Activated CD8-positive, alpha-beta T cell treated with anti-CD3 and anti-CD28 coated beads for 36 hours (primary cell): ENCODE results near the gene SAMD15. TPM values are rescaled to one million over a fixed set of nuclear protein-coding genes. Genes with fewer than 3 reads are reported as not detected.

Experiments
- ATAC-seq: fragments of 200-7000 bp; cut with Tn5 transposase; one replicate; pipeline ENCODE4 v1.10.0; 2021; ENCODE audit warnings: mild to moderate bottlenecking, moderate library complexity
- CTCF ChIA-PET: fragments of 350-600 bp; sonication (Branson Sonifier 250); formaldehyde crosslinking; loops from one replicate; lab custom pipeline; 2021; ENCODE audit warnings: antibody characterized with exemption; lab: Charles Lee
- POLR2A ChIA-PET: fragments of 350-600 bp; sonication (Branson Sonifier 250); formaldehyde crosslinking; loops from one replicate; lab custom pipeline; 2021; ENCODE audit warnings: antibody characterized with exemption; lab: Charles Lee
- DNase-seq: peaks from one replicate; pipeline ENCODE4 v3.0.0-alpha.2; 2020
- H3K27ac Mint-ChIP-seq: one replicate; pipeline ENCODE4 v1.8.0; 2021; ENCODE audit warnings: mild to moderate bottlenecking, mixed read lengths
- H3K27me3 Mint-ChIP-seq: one replicate; pipeline ENCODE4 v1.8.0; 2021; ENCODE audit warnings: mixed read lengths
- H3K36me3 Mint-ChIP-seq: one replicate; pipeline ENCODE4 v1.8.0; 2021; ENCODE audit warnings: low read depth, mixed read lengths
- H3K4me1 Mint-ChIP-seq: one replicate; pipeline ENCODE4 v1.8.0; 2021; ENCODE audit warnings: low read depth, mixed read lengths
- H3K4me3 Mint-ChIP-seq: one replicate; pipeline ENCODE4 v1.8.0; 2021; ENCODE audit warnings: mild to moderate bottlenecking, moderate library complexity, mixed read lengths
- H3K9me3 Mint-ChIP-seq: one replicate; pipeline ENCODE4 v1.8.0; 2021; ENCODE audit warnings: mixed read lengths
- CTCF ChIP-seq: fragments of 200-600 bp; IDR thresholded peaks from one replicate; pipeline ENCODE4 v1.8.0; 2022; ENCODE audit warnings: antibody characterized with exemption, mild to moderate bottlenecking
- intact Hi-C: fragments of 100-400 bp; cut with micrococcal nuclease; formaldehyde crosslinking; loops from one replicate; pipeline ENCODE4 v1.10.0; 2022
- total RNA-seq, 2 experiments: library from RNA; stranded (reverse); gene quantifications; one replicate each; pipeline ENCODE4 v1.2.3, GENCODE V29; 2021

SAMD15 gene
- total RNA-seq, 2 experiments from 2014 or later = 0.11 to 0.56 TPM

DNA sequence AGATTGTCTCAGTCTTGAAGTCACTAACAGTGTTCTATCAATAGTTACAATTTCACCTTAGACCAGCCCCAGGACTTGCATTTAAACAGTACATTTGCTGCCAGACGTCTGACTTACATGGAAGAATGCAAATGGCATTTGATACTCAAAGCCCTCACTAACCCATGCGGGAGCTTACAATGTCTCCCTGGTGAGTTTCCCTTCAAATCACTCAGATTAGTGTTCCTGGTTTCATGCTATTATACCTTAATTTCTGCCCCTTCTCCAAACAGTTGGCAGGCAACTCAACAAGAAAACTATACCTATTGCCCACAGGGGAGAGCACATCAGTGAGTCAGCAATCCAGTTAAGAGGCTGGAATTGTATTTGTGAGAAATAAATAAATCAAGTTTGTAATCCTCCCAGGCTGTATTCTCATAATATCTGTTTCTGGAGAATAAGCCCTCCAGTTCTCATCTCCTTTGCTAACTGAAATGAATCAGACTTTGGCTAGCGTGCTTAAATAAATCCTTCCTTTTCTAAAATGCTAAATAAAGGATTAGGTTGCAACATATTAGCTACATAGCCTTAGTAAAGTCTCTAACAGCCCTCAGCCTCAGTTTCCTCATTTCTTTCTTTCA lies 32.7 kb upstream of the SAMD15 start:
- ChIA-PET POLR2A (no interaction called here), CTCF (no interaction called here)
- H3K27ac Mint-ChIP-seq = no peak overlapping the region
- peaks cover 6% of the 10 kb centered on the region for H3K36me3 Mint-ChIP-seq
- ATAC-seq (no peak), DNase-seq (no peak)
- no peak for TF ChIP-seq CTCF
- no peaks in the 10 kb centered on the region for H3K9me3 Mint-ChIP-seq
- intact Hi-C loops = no loop called here
- H3K4me1 Mint-ChIP-seq = no peaks in the 10 kb centered on the region
- H3K4me3 Mint-ChIP-seq = no peak overlapping the region
- H3K27me3 Mint-ChIP-seq = no peaks in the 10 kb centered on the region

GRCh38 chr14:77346495-77346894 lies 30.7 kb upstream of the SAMD15 start:
- ChIA-PET POLR2A (no interaction called here), CTCF (no interaction called here)
- Mint-ChIP-seq H3K27me3 (no peaks in the 10 kb centered on the region), H3K4me1 (no peaks in the 10 kb centered on the region), H3K36me3 (peaks cover 19% of the 10 kb centered on the region), H3K4me3 (no peak overlapping the region), H3K9me3 (no peaks in the 10 kb centered on the region), H3K27ac (no peak overlapping the region)
- DNase-seq = no peak
- ATAC-seq = no peak
- TF ChIP-seq CTCF = no peak
- intact Hi-C loops = no loop called here

GRCh38 chr14:77347751-77348150 lies 29.4 kb upstream of the SAMD15 start:
- no peak overlapping the region for H3K27ac Mint-ChIP-seq

DNA sequence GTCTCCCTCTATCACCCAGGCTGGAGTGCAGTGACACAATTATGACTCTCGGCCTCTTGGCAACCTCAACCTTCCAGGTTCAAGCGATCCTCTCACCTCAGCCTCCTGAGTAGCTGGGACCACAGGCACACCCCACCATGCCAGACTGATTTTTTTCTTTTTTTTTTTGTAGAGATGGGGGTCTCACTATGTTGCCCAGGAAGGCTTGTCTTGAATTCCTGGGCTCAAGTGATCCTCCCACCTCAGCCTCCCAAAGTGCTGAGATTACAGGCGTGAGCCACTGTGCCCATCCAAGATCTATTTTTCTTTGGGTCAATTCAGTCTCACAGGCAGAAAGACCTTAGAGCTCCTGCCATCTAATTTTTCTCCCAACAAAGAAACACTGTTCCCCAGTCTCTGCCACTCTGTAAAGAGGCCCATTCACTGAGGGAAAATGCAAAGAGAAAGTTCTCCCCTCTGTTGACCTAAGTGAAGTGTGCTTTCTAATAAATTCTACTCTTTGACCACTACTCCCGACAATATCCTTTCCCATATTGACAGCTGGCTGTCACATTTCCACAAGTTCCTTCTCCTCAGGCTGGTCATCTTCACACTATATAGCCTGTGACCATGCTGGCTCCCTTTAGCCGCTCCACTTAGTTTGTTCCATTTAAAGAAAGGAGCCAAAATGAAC lies 23.6 kb upstream of the SAMD15 start:
- ATAC-seq (no peak), DNase-seq (no peak)
- no peak overlapping the region for H3K4me3 Mint-ChIP-seq
- TF ChIP-seq CTCF = no peak
- H3K27me3 Mint-ChIP-seq = no peaks in the 10 kb centered on the region
- H3K9me3 Mint-ChIP-seq = no peaks in the 10 kb centered on the region
- ChIA-PET POLR2A (no interaction called here), CTCF (no interaction called here)
- H3K4me1 Mint-ChIP-seq = no peaks in the 10 kb centered on the region
- intact Hi-C loops = no loop called here
- H3K27ac Mint-ChIP-seq = no peak overlapping the region
- peaks cover 17% of the 10 kb centered on the region for H3K36me3 Mint-ChIP-seq

More at GRCh38 chr14:77347751-77348150, 29.4 kb upstream of the SAMD15 start:
- Mint-ChIP-seq H3K9me3 (no peaks in the 10 kb centered on the region), H3K36me3 (peaks cover 17% of the 10 kb centered on the region), H3K4me3 (no peak overlapping the region), H3K27me3 (no peaks in the 10 kb centered on the region), H3K4me1 (no peaks in the 10 kb centered on the region)
- POLR2A ChIA-PET = no interaction called here
- TF ChIP-seq CTCF = no peak
- CTCF ChIA-PET = no interaction called here
- intact Hi-C loops = no loop called here
- ATAC-seq = no peak
- no peak for DNase-seq

DNA sequence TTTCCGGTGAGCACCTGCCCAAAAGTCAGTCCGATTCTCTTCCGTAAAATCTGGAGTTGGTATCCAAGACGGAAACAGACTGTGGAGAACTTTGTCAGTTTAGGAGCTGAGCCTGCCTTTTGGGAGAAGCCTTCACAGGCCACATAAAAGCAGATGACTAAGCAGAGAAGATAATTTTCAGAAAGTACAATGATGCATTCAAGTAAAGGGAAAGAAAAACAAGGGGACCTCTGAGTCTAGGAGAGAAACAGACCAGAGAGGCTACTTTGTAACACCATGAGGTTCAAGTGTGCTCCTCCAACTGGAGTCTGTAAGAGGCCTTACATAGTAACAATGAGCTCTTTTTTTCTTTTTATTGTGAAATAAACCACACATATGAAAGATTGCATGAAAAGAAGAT lies 21.4 kb upstream of the SAMD15 start:
- ATAC-seq (no peak), DNase-seq (no peak)
- H3K4me3 Mint-ChIP-seq = no peak overlapping the region
- H3K27ac Mint-ChIP-seq = no peak overlapping the region
- no peaks in the 10 kb centered on the region for H3K27me3 Mint-ChIP-seq
- POLR2A ChIA-PET = no interaction called here
- no peaks in the 10 kb centered on the region for H3K9me3 Mint-ChIP-seq
- CTCF ChIA-PET = interaction anchor here (1.1 kb wide), 1 partner anchor 83 kb away, joined by 3 read pairs; no protein-coding TSS in a partner anchor
- peaks cover 5% of the 10 kb centered on the region for H3K36me3 Mint-ChIP-seq
- H3K4me1 Mint-ChIP-seq = peaks cover 8% of the 10 kb centered on the region
- no peak for TF ChIP-seq CTCF
- intact Hi-C loops = no loop called here
